ENCODE measurements around the gene SV2C.

GRCh38 chr5:76379316-76379715 lies 296.1 kb downstream of the SV2C start:
- TF ChIP-seq CTCF (IDR thresholded peaks at IDR 0.05) = no peak
- TF ChIP-seq EZH2phosphoT487 (IDR thresholded peaks at IDR 0.05) = no peak
- TF ChIP-seq EZH2 (IDR thresholded peaks at IDR 0.05) = no peak
